ENCODE results near the gene TREX2.

The TREX2 gene

GRCh38 chrX:153455571-153455970 lies 9.7 kb upstream of the TREX2 start:
- no peak for DNase-seq

DNA sequence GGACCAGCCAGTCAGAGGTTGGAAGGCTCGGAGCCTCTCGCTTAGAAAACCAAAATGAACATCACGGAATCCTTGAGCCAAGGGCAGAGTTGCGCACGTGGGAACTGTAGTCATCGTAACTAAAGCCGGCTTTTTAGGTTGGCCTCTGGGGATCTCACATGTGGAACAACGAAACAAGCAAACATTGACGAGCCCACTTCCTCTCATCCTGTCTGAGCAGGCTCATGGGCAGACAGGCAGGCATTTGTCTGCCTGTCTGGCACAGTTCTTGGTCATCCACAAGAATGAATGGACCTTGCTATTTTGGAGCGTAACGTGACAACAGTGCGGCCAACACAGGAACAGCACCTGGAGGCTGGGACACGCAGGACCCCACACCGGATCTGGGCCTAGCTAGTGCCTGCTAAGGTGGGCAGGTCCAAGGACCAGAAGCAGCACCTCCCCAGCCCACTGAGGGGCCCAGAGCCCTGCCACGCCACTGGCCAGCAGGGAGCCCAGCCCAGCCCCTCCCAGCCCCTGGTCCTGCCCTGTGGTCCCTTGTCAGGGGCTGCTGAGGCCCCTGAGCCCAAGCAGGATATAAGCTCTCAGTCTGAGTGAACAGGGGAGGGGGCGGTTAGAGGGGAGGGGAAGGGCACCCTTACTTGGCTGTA lies 9.2 kb upstream of the TREX2 start:
- no peak for DNase-seq

DNA sequence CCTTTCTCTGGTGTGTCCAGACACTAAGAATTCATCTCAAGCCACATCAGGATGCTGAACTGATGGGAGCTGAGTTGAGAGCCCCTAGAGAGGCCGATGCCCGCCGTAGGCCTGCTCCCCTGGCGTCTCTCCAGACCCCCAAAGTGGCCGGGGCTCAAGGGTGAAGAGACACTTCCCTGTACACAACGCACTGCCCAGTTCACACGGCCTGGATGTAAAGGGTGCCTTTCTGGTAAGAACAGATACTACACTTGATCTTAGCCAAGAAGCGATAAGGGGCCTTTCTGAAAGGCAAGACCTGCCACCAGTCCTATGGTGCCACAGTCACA lies 5.1 kb upstream of the TREX2 start:
- no peak for DNase-seq

DNA sequence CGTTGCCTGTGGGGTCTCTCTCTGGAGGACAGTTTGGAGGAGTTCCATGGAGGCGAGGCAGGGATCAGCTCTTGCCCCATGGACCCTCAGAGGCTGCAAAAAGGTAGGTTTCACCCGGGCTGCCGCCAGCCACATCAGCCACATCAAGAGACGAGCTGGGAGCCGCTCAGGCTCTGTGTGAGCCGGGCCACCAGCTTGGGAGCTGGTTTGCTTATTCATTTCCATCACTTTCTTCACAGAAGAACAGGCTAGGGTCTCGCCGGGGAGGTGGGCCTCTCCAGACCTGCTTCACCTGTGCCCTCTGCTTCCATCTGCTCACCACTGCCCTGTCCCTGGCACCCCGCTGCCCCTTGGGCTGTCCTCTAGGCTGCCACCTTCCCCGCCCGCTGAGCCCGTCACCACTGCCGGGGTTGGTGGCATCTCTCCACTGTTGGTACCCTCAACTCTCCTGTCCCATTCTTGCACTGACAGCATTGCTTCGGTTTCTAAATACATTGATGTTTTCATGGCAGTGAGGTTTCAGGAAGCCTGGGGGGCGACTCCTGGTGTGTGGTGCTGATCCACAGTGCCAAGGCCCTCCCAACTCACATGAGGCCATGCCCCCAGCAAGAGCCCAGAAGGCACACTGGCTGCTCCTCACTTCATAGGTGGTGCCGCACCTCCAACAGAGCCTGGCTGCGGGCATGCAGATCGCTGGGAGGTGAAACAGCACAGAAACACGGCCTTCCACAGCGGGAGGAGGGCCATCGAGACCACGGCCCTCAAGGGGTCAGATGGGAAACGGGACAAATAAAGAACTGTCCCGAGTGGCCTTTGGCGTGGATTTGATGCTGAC lies 4.5 kb upstream of the TREX2 start:
- no peak for DNase-seq

DNA sequence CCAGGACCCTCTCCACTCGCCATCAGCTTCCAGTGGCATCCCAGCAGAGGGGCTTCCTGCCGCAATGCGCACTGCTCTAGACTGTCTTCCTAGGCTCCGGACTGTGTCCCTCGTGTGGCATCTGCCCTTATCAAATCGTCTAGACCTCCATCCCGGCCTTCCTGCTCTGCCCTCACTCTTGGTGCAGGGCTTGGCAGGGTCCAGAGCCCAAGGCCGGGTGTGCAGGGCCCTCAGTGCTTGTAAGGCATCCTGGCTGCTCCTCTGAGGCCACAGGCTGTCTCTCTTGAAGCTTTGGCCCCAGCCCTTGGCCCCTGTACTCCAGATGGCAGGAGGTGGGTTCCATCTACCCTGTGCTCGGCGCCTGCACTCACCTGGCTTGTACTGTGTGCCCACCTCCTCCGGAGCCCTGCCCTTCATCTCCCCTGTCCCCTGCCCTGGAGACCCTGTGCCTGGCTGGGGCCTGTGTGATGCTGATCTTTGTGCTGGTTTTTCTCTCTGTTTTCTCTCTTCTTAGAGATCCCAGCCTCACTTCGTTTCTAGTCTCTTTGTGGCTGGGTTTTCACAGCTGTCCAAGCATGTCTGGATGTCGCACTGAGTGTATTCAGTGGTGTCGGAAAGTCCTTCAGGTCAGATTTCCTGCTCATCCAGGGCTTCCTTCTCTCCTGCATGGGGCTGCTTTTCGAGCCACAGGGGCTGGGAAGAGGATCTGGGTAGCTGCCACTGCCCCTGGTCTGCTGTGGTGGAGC lies 3.7 kb upstream of the TREX2 start:
- DNase-seq = no peak

DNA sequence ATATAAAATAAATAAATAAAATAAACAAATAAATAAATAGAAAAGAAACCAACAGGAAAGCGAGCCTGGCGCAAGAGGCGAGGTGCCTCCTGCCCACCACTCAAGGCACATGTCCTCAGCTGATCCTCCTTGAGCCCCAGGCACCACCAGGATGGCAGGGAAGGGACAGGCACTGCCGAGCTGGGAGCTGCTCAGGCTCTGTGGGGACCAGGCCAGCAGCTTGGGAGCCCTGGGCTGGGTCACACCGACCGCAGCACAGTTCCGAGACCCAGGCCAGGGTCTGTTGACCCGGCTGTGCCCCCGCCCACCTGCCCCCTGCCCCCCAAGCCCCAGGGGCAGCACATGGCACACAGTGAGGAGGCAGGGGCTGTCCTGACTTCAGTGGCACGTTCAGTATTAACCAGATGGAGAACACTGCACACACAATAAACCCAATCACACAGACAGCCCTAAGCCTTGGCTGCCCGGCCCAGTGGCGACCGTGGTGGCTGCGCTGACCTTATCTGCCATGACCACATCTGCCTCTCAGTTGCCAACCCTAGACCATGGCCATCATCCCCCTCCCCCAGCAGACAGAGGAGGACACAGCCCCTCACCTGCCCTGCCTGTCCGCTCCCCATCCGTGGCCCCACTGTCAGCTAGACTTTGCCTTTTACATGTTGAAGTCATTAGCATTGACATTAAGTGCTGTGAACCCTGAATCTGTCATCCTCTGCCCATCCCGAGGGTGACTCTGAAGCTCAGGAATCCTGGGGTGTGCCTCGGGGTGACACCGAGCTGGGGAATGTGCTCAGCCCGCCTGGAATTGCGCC lies 2.9 kb upstream of the TREX2 start:
- no peak for DNase-seq

DNA sequence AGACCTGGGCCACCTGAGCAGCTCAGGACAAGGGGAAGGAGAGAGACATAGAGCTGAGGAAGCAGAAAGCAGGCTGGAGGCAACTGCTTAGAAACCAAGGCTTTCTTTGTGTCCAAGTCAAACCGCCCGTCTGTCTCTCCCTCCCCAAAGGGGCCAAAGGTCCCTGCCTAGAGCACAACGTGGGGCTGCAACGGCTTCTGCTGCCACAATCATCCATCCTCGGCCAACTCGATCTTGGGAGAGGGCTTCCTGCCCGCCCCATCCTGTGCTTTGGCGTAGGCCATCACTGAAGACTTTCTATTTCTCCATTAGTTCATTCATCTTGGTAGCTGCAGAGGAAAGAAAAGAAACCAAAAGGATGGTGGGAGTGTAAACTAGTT lies 1.7 kb upstream of the TREX2 start:
- DNase-seq = no peak

GRCh38 chrX:153446950-153447580 lies 1.2 kb upstream of the TREX2 start:
- DNase-seq = no peak

- no peak for DNase-seq
Observed at GRCh38 chrX:153446636-153446936, 730 bp upstream of the TREX2 start.

DNA sequence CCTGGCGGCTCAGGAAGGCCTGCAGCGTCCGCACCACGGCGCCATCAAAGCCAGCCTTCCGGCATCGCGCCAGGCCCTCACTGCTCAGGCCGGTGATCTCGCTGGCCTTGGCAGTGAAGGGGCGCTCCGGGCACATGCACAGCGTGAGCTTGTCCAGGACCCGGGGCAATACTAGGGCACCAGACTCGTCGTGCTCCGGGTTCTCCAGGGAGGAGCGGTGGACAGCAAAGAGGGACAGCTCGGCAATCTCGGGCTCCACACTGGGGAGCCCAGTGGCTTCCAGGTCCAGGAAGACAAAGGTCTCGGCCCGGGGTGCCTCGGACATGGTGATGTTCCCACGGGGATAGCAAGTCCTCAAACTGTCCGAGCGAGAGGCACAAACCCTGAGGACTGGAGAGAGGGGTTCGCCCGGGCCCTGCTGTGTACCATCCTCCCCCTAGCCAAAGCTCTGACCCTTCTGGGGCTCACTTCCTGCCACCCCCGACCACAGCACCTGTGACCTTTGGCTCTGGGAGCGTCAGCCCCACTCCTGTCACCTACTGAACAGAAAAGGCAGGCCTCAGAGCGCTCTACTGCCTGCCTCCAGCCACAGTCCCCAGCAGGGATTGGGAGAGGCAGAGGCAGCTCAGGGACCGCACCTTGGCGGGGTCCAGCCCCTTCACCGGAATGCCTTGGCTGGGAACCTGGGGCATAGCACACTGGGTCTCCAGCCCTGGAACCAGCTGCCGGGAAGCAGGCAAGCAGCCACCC lies 575 bp downstream of the TREX2 start:
- no peak for DNase-seq

DNA sequence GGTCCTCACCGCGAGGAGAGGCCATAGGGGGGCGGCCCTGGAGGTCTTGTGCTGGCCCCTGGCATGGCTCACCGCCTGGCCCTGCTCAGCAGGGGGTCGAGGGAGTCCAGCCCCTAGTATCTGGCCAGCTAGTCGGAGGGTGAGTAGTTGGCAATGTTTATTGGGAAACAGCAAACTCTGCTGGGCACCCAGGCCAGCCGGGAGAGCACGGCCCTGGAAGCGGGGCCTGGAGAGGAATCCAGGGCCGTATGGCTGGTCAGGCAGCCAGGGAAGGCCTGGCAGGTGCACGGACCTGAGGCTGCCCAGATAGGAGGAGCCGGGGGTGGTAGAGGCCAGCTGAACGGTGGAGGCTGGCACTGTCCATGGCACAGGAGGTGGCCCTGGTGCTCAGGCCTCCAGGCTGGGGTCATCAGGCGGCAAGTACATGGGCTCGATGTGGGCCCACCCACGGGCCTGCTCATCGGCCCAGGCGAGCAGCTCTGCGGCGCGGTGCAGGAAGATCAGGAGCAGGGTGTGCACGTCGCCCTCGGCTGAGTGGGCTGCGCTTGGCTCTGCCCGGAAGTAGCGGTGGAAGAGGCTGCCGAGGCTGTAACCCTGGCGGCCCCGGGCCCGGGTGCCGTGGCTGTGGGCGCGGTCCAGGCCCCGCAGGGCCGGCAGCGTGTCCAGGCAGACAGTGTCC lies 1.4 kb downstream of the TREX2 start:
- DNase-seq = no peak

GRCh38 chrX:153443476-153444332 lies 2.2 kb downstream of the TREX2 start:
- no peak for DNase-seq

DNA sequence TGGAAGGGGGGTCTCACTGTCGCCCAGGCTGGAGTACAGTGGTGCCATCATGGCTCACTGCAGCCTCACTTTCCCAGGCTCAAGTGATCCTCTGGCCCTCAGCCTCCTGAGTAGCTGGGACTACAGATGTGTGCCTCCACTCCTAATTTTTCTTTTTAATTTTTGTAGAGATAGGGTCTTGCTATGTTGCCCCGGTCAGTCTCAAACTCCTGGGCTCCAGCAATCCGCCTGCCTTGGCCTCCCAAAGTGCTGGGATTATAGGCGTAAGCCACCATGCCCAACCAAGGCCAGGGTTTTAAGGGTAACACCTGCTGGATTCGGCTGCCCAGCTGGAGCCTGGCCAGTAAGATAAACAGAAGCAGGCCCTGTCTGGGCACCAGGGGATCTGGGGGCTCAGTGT lies 3.4 kb downstream of the TREX2 start:
- no peak for DNase-seq

- DNase-seq = no peak
Observed at GRCh38 chrX:153441981-153442380, 3.9 kb downstream of the TREX2 start.

DNA sequence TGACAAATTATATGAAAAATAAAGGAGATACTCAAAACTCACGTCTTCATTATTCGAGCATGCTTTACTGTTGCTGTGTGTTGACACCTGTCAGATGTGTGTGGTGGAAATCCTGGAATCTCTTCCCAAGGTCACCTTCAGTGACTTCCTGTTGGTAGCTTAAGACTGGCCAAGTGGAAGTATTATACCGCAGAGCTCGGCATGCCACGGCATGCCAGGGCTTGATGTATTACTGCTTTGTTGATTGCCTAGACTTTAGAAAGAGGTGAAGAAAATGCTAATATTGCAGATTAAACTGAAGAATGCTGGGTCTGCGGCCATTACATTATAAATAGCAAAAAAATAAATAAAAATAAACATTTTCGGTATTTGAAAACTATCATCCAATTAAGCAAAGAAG lies 4.6 kb downstream of the TREX2 start:
- no peak for DNase-seq

DNA sequence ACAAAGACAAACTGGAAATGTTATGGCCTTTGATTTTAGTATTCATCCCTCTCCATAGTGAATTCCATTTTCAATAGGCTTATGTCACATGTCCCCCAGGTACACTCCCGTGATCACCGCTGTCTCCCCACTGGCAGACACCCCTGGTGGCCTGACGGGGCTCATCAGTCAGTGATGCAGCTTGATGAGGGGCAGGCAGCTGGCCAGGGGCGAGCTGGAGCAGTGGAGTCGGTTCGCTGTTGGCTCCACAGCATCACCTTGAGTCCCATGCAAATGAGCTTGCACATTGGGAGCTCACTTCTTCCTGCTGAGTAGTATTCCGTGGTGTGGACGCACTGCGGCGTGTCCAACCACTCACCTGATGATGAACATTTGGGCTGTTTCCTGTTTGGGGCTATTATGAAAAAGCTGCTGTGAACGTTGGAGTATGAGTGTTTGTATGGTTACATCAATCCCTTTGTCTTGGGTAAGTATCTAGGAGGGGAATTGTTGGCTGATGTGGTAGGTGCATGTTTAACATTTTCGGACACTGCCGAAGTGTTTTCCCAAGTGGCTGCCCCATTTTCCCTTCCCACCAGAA lies 5.2 kb downstream of the TREX2 start:
- DNase-seq = no peak

- no peak for DNase-seq
Observed at GRCh38 chrX:153439977-153440376, 5.9 kb downstream of the TREX2 start.

GRCh38 chrX:153438532-153438931 lies 7.3 kb downstream of the TREX2 start:
- no peak for DNase-seq

DNA sequence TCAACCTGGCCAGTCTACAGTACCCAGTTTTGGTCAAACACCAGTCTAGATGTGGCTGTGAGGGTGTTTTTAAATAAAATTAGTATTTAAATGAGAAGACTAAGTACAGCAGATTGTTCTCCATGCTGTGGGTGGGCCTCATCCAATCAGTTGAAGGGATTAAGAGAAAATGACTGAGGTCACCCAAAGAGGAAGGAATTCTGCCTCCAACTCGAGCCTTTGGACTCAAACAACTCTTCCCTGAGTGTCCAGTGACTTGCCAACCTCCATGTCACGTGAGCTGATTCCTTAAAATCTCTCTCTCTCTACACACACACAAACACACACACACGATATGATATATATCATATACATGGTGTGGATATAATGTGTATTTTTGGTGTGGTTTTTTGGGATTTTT lies 10.0 kb downstream of the TREX2 start:
- no peak for DNase-seq

DNA sequence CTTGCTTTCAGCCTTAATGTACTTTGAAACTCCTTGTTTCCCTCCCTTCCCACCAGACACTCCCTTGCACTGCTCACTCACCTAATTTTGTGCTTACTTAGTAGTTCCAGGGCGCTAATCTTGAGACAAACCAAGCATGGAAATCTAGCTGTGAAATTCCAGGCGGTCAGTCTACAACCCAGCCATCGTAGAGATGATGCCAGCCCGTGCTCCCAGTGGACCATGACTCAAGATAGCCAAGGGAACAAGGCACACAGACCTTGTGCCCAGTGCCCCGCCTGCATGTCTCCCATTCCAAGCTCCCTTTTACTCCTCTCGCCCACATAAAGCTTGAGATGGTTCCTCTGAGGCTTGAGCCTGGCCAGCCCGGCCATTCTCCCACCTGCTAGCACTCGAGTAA lies 11.1 kb downstream of the TREX2 start:
- DNase-seq = no peak
